Measurements from ENCODE around the gene STAU1.
"Not testable (repeated sequence)": the region's sequence is repeated elsewhere in the genome, so short reads cannot be mapped to it uniquely, and the experiment has no call there.

The STAU1 gene

DNA sequence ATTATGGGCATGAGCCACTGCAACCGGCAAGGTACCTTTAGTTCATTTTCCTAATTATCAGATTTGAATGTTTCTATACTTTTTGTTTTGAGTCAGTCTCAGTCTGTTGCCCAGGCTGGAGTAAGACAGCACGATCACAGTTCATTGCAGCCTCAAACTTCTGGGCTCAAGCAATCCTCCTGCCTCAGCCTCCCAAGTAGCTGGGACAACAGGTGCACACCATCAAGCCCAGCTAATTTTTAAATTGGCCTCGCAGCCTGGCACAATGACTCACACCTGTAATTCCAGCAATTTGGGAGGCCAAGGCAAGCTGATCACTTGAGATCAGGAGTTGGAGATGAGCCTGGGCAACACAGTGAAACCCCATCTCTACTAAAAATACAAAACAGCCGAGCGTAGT, 24.4 kb downstream of the STAU1 start:
- no peak for DNase-seq

DNA sequence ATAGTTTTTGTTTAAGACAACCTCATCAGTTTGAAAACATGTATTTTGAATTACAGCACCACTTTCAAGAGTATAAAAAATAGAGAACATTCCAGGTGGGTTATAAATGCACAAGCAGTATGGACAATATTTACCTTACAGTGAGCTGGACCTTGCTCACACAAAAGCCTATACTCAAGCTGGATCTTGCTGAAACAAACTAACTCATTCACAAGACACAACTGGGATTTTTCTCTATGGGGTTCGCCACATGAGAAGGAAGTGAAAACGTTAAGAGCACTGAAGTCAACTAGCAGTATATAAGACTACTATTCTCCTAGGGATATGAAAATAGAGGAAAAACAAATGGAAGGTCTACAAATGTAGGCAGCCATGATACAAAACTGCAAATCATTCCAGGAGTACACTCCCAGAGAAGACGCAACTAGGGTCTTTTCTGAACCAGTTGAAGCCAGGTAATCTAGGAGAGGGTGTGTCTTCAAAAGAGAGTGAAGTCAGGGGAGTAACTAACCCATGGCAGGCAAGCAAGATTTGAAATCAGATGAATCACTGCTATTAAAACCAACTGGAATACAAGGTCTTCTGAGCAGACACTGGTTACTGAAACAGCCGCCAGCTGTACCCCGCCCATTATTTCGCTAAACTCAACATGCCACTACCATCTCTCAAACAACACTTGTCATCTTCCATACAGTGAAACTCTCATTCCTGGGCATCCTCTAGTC, 26.5 kb downstream of the STAU1 start:
- DNase-seq = no peak

DNA sequence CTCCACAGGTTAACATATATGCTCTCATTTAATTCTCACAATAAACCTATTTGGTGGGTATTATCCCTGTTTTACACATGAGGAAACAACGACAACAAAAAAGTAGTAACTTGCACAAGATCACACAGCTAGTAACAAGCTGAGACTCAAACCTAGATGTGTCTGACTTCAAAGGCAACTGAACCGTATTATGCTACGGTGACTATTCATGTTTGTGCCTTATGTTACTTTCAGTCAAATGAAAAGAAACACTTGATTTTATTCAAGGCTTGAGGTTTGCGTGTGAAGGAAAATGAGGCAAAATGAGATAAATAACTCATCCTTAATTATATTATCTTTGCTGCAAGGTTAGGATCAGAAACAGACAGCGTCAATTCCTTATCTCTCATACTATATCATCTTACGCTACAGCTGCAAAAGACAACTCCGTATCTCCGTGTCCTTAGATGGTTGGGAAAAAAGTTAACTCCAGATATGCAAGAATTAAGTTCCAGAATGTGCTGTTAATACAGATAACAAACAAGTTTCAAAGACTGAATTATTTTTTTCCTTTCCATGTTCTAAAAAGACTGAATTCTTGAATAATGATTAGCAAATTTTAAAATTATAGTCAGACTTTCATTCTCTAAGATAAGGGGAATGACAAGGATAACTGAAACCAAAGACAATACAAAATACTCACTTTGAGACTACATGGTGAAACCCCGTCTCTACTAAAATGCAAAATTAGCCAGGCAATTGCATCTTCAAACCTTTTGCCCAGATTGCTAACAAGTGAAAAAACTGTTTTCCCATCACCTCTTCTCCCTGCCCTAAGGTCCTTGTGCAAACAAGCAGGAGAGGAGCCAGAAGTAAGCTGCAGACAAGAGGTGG, 27.8 kb downstream of the STAU1 start:
- no peak for DNase-seq

DNA sequence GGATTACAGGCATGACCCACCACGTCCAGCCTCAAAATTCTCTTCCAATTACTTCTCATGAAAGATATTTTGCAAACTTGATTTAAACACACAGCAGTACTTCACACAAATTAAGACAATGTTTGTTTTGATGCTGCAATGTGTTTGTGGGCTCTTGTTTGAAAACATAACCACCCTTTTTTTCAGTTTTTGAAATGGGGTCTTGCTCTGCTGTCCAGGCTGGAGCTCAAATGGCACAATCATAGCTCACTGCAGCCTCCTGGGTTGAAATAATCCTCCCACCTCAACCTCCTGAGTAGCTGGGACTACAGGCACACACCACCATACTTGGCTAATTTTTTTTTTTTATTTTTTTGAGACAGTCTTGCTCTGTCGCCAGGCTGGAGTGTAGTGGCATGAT, 31.0 kb downstream of the STAU1 start:
- no peak for DNase-seq

DNA sequence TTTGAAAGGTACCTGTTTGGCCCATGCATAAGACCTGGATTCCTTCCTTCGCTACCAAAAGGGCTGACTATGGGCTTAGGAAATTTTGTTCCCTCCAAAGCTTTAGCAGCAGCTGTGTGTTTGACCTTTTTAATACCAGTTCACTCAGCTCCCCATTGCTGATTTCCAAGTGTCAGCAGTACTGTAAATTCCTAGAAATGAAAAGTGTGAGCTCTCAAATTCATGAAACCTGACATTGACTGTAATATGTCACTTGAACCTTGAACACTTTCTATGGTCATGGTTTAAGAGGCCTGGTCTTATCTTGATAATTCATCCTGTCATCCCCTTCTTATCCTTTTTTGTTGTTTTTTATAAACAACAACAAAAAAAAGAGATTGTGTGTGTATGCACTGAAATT, 31.7 kb downstream of the STAU1 start:
- DNase-seq = no peak

DNA sequence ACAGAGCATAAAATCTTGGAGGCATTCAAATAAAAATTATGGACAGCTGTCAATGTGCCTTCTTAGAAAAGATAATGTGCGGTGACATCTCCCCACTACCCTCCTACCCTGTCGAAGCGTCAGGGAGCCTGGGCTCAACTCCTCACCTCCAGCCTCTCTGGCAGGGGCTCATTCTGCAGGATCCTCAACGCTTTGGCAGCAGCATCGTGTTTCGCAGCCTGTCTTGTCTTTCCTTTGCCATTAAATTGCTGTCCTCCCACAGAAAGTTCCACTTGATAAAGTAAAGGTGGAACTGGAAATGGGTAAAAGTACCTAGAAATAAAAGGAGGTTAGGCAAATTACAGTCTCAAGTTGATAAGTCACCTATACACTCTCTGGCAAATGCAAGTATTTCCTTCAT, 36.7 kb downstream of the STAU1 start:
- DNase-seq = no peak

DNA sequence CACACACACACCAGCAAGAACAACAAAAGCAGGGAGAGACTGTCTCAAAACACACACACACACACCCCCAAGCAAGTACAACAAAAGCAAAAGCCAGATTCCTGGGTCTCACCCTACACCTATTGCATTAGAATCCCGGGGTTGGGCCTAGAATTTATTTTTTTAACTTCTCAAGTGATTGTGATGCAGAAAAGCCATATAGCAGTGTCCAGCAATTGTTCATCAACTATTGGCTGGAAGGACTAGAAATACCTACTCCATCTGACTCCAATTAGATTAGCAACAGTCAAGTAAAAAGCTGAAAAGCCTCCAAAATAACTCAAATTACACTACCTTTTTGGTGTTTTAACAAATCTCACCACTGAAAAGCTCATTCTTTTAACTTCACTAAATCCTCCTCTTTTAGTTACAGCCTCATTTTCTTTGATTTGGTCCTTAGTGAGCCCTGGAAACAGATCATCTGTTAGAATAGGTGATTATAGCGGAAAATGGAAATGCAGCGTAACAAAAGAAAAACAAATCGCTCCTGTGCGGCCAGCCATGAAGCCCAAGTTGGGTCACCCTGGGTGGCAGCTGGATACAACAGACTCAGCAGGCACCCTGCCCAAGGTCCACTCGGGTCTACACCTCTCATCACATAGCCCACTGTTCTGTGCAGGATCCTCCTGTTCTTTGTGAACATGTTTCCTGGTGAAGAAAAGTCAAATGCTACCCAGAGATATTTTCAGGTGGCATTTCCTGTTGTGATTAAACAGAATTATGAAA, 38.7 kb downstream of the STAU1 start:
- DNase-seq = no peak

DNA sequence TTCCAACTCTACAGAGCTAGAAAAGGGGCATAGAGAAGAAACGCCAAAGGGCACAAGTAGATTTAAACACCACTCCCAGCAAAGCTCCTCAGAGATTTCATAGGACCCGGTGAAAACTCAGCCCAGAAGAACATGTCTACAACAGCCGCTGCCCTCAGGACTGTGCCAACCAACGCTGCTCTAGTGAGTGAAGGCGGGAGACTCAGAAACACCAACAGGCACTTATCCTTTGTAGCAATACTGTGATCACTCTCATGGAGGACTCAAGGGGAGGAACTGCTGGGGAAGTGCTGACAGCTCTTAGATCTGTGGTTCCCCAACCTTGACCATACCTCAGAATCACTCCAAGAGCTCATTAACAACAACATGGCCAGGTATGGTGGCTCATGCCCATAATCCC, 39.5 kb downstream of the STAU1 start:
- no peak for DNase-seq

DNA sequence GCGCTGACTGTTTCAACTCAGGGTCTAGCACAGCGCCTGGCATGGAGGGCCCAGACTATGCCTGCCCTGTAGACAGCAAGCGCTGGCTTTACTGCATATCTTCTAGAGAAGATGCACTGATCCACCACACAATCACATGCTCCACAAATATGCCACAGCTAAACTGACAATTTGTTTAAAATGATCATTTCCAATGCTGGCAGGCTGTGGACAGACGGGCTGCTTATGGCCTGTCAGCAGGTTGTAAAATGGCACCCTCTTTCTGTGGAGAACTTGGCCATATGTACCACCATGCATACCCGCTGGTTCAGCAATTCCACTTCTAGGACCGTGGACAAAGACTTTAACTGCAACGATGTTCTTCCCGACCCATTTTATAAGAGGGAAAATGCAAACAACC, 40.8 kb downstream of the STAU1 start:
- no peak for DNase-seq

DNA sequence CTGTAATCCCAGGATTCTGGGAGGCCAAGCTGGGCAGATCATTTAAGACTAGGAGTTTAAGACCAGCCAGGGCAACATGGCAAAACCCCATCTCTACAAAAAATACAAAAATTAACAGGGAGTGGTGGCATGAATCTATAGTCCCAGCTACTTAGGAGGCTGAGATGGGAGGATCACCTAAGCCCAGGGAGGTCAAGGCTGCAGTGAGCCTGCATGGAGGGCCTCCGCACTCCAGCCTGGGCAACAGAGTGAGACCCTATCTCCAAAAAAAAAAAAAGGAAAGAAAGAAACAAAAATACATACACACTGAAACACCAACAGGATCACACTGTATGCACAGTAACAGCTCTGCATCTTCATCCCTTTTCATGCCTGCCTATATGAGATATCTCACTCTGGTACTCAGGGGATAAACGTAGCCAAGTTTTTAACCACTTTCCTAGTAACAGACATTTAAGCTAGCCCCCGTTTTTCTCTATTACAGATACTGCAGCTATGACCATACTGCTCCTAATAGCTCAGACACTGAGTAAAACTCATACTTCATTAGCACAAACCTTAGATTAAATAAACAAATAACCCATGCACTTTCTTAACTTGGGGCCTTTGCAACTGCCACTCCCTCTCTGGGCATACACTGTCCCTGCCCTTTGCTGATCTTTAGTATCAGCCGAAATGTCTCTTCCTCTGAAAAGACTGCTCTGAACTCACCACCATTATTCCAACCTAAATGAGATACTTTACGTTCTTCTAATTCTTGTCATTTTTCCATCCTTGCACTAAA, 41.5 kb downstream of the STAU1 start:
- no peak for DNase-seq

DNA sequence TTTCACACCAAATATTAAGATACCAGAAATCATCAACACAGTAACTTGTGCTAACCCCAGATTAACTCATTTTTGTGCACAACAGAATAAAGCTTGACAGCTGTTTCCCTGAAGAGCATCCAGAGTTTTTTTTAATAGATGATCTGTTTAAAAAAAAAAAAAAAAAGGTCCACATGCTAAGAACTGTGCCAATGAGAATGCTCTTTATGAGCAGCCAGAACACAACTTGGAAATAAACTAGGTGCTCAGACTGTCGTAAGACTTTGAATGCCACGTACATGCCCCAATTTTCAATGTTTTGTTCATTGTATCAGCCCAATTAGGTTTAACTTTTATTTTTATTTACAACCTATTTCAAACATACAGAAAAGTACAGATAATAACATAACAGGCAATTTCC, 47.3 kb downstream of the STAU1 start:
- no peak for DNase-seq

DNA sequence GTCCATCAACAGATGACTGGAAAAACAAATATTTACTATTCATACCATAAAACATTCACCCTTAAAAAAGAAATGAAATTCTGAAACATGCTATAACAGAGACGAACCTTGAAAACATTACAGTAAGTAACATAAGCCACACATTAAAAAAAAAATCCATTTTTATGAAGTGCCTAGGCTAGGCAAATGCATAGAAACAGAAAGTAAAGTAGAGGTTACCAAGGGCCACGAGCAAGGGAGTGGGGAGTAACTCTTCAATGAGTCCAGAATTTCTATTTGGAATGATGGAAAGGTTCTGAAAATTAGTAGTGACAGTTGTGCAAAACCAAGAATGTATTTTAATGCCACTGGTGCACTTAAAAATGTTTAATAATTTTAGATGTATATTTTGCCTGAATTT, 47.7 kb downstream of the STAU1 start:
- no peak for DNase-seq

DNA sequence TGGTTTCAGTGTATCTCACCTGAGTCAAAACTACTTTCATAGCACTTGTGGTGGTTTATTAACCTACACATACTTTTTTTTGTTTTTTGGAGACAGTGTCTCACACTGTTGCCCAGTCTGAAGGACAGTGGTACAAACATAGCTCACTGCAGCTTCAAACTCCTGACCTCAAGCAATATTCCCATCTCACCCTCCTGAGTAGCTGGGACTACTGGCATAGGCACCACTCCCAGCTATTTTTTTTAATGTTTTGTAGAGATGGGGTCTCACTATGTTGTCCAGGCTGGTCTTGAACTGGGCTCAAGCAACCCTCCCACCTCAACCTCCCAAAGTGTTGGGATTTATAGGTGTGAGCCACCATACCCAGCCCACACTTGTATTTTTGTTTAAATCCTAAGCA, 49.7 kb downstream of the STAU1 start:
- DNase-seq = no peak

DNA sequence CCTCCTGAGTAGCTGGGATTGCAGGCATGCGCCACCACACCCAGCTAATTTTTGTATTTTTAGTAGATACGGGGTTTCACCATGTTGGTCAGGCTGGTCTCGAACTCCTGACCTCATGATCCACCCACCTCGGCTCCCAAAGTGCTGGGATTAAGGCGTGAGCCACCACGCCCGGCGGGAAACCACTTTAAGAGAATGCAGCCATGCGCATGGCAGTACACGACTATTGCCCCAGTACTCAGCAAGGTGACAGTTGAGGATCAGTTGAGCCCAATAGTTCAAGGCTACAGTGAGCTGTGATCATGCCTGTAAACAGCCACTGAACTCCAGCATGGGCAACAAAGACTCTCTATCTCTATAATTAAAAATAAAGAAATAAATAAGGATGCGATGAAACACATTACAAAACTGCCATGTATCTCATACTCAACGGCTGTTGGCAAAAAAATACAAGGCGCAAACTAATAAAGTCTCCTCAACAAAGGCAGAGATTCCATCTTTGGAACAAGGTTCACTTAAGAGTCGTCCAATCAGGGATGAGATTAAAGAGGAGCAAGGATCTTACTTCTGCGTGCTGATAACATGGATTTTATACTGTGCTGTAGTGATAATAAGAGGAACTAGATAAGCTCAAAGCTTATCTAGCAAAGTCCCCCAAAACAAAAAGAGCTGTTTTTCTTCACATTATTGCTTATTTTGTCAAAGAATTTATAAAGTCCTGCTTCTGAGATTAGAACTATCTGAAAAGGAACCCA, 51.1 kb downstream of the STAU1 start:
- DNase-seq = no peak

DNA sequence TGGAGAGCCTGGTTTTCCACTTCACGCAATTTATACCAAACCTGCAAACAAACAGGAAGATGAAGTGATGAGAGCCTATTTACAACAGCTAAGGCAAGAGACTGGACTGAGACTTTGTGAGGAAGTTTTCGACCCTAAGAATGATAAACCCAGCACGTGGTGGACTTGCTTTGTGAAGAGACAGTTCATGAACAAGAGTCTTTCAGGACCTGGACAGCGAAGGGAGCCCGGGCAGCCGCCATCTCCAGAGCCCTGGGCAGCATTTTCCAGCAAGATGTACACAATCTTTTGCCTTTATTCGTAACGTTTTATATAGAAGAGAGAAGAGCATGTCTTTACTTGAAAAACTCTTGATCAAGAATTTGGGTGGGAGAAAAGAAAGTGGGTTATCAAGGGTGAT, 53.3 kb downstream of the STAU1 start:
- not testable (repeated sequence) for DNase-seq

DNA sequence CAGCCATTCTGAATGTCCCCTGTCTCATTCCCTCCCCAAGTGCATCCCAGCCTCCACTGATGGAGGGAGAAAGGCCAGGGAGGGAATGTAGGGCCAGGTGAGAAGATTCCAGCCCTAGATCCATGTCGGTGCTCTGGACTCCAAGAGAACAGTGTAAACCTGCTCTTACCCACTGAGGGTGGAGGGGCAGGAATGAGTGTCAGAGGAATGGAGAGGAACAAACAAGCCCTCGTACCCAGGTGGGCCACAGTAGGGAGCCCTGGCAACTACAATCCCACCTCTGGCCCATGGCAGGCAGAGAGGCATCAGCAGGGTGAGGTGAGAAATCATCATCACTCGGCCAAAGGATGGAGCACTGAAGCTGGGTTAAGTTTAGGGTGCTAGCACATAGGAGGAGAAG, 54.6 kb downstream of the STAU1 start:
- DNase-seq = no peak

DNA sequence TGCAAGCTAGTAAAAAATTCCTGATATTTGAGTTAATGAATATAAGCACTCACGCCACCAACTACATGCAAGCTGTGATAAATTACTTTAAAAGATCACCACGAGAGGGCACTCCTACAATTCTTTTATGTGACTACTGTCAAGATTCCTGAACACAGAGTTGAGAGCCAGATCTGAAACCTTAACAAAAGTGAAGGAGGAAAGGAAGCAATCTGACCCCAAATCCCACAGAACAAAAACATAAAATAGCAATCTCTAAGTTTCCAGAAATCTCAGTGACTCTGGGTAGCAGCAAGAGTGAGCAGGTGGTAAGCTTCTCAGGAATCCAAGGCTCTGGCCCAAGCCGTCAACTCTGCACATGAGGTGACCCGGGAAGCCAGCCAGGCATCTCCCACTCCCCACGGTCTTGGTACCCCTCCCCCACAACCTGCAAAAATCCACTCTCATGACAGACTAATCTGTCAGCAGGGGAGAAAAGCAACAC, 55.1 kb downstream of the STAU1 start:
- no peak for DNase-seq

DNA sequence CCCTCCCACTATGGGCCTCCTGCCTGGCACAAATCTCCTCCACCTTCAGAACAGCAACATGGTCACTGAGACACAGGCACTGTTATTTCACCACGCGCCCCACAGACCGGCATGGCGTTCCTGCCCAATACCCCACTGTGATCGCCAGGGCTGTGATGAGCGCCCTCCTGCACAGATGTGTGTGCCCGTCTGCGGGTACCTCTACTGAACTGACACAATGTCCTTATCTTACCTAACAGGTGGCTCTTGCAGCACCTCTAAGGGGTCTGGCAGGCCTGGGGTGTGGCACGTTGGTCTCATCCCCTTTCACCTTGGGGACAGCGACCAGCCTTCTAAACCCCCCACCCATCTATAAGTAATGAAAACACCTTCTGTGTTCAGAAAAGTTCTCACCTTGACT, 64.2 kb downstream of the STAU1 start:
- DNase-seq = no peak

DNA sequence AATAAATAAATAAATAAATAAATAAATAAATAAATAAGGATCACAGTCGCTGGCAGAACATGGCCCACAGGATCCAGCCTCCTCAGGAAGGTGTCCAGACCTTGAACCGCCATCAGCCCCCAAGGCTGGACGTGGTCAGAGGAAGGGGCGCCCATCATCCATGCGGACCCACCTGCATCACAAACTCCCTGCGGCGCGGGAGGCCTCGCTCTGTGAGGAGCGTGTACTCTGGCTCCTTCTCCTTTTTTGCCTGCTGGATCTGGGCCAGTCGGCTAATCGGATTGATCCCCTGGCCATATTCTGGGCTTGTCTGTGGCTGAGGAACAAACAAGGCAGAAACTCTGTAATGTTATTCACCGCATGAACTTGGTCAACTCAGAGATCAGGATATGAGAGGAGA, 65.2 kb downstream of the STAU1 start:
- DNase-seq = no peak

DNA sequence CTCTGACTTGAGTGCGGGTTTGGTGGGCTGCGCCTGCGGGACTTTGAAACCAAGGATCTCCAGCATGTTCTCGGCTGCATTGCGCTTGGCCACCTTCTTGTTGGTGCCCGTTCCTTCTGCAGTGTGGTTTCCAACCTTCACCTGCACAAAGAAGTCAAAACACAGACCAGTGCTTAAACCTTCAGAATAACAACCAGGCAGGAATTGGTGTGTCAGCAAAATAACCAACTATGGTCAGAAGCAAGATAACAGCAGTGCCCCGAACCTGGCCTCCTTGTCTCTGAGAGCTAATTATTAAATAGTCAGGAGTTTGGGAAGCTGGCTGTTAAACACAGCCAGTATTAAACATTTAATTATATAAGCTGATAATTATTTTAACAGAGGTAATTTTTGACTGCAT, 68.1 kb downstream of the STAU1 start:
- no peak for DNase-seq

DNA sequence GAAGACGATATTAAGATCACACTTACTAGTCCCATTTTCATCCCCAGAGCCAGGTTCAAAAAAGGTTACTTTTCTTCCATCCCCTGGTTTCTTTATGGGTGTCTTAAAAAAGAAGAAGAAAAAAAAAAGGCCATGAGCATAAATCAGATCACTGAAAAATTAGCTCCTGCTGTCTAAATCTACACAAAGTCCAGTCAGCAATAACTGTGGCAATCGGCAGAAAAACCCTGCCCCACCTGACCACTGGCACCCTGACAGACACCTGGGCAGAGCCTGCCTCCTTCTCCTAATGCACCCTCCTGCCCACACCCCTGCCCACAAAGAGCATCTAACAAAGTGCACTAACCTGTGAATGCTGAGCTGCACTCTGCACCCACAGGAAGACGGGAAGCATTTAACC, 69.8 kb downstream of the STAU1 start:
- no peak for DNase-seq

DNA sequence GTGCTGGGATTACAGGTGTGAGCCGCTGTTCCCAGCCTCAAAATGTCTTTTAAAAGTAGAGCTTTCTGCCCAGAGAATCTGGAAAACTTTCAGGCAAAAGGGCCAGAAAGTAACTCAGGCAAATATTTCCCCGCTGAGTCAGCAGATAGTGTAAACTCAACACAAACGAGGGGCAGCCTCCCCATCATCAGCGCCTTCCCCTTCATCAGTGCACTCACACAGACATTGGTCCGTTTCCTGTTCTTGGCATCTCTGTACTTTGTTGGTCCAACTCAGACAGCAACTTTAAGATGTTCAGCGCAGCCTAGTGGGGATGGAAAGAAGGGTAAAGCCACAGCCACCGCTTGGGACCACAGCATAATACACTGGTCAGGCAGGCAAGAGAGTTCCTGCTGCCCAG, 72.6 kb downstream of the STAU1 start:
- no peak for DNase-seq

Measured in activated naive CD4-positive, alpha-beta T cell treated with anti-CD3 and anti-CD28 coated beads, Interleukin-2, amount 50 U/mL, for 16 hours (primary cell).